AG04450 (cell line): ENCODE data around the gene TRIO. TPM values are rescaled to one million over a fixed set of nuclear protein-coding genes. Genes with fewer than 3 reads are reported as not detected.

Experiments used
- CTCF ChIA-PET: fragments of 300-600, 350-600 bp; formaldehyde crosslinking; extraction: SDS; loops from one replicate; lab custom pipeline; 2022; ENCODE audit warnings: antibody characterized with exemption, inconsistent platforms; lab: Charles Lee
- POLR2A ChIA-PET: fragments of 350-600 bp; formaldehyde crosslinking; extraction: SDS; loops from one replicate; lab custom pipeline; 2021; ENCODE audit warnings: antibody characterized with exemption, inconsistent platforms; lab: Yijun Ruan, JAX
- DNase-seq: peaks from one replicate; pipeline ENCODE4 v3.0.0-alpha.2; 2011; ENCODE audit warnings: low read depth, low spot score
- H3K27ac ChIP-seq: one replicate; pipeline ENCODE4 v1.5.1; 2012; ENCODE audit warnings: low read depth, low read length, control low read depth
- H3K27me3 ChIP-seq: one replicate; pipeline ENCODE4 v1.6.0; 2012; ENCODE audit warnings: low read length; ENCODE audit not compliant: control insufficient read depth, insufficient read depth
- H3K4me3 ChIP-seq: 2 replicates; pipeline ENCODE4 v1.5.1; 2011; ENCODE audit warnings: mild to moderate bottlenecking, low read depth, low read length, control low read depth
- H3K9me3 ChIP-seq: 2 replicates; pipeline ENCODE4 v1.5.1; 2012; ENCODE audit warnings: low read length; ENCODE audit not compliant: control insufficient read depth, insufficient read depth
- polyA plus RNA-seq: library from polyadenylated mRNA; depleted of rRNA; stranded (reverse); fragments of >200 nt; gene quantifications from 2 replicates; pipeline ENCODE4 v1.2.3, GENCODE V29; 2011
- TF ChIP-seq, protein P1 (sequence below): IDR thresholded peaks from 2 replicates; pipeline ENCODE4 v1.5.1; 2011; ENCODE audit warnings: low read depth, low read length, control low read depth, inconsistent platforms

The TRIO gene
- polyA plus RNA-seq, 1 experiment = 268 TPM

GRCh38 chr5:14436801-14437542 lies 293.8 kb downstream of the TRIO start:
- H3K27me3 ChIP-seq = no peaks in the 10 kb centered on the region
- no peak overlapping the region for H3K27ac ChIP-seq
- H3K9me3 ChIP-seq = no peaks in the 10 kb centered on the region
- TF ChIP-seq, protein P1, sequence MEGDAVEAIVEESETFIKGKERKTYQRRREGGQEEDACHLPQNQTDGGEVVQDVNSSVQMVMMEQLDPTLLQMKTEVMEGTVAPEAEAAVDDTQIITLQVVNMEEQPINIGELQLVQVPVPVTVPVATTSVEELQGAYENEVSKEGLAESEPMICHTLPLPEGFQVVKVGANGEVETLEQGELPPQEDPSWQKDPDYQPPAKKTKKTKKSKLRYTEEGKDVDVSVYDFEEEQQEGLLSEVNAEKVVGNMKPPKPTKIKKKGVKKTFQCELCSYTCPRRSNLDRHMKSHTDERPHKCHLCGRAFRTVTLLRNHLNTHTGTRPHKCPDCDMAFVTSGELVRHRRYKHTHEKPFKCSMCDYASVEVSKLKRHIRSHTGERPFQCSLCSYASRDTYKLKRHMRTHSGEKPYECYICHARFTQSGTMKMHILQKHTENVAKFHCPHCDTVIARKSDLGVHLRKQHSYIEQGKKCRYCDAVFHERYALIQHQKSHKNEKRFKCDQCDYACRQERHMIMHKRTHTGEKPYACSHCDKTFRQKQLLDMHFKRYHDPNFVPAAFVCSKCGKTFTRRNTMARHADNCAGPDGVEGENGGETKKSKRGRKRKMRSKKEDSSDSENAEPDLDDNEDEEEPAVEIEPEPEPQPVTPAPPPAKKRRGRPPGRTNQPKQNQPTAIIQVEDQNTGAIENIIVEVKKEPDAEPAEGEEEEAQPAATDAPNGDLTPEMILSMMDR = no peak
- DNase-seq = no peak
- no peak overlapping the region for H3K4me3 ChIP-seq
- ChIA-PET POLR2A (no interaction called here), CTCF (no interaction called here)

DNA sequence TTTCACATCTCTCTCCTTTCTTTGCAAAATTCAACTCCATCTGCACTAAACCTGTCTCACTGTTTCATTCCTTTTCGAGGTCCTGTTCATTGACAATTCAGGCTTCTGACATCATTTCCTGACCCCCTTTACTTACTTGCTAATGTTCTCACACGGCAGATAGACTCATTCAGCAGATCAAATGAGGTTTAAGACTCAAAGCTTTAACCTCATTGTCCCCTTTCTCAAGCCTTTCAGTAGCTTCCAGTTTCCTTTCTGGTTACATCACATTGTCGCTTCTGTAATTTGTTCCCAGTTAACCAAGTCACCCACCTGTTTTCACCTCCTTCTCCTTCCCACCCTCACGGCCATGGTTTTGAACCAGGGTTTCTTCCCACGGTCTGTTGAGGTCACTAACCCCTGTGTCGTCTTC lies 295.1 kb downstream of the TRIO start:
- no peaks in the 10 kb centered on the region for H3K27me3 ChIP-seq
- peak overlapping the region; percentile 39 for H3K27ac ChIP-seq
- DNase-seq = no peak
- ChIA-PET CTCF (no interaction called here), POLR2A (no interaction called here)
- no peak overlapping the region for H3K4me3 ChIP-seq
- TF ChIP-seq, protein P1 = no peak
- no peaks in the 10 kb centered on the region for H3K9me3 ChIP-seq

DNA sequence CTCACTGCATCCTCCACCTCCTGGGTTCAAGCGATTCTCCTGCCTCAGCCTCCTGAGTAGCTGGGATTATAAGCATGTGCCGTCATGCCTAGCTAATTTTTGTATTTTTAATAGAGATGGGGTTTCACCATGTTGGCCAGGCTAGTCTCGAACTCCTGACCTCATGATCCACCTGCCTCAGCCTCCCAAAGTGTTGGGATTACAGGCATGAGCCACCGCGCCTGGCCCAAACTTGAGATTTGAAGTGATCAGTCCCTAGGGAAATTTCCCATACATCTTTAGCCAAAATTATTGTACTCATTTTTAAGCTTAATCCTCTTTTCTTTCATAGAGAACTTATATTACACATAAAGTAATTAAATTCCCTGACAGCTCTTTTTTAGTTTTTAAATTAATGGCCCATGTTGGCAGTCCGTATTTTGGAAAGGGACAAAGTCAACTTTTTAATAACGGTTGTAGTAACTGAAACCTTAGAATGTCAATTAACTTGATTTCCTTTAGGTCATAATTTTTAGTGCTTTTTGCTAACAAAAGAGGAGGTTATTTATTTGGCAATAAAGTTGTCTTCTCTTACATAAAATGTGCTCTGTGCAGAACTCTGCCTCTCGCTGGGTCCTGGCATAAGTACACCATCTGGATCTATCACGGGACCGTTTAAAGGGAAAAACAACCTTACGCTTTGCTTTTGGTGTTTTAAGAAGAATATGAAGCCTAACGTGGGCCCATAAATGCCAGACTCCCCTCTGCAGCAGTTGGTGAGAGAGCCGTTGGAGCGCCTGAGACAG lies 296.1 kb downstream of the TRIO start:
- Histone ChIP-seq H3K27me3 (no peaks in the 10 kb centered on the region), H3K9me3 (no peaks in the 10 kb centered on the region), H3K27ac (peak overlapping the region; percentile 84), H3K4me3 (no peak overlapping the region)
- TF ChIP-seq, protein P1 = no peak
- ChIA-PET POLR2A (no interaction called here), CTCF (no interaction called here)
- no peak for DNase-seq

- CTCF ChIA-PET = interaction anchor here (0.5 kb wide), 1 partner anchor 19 kb away, joined by 4 read pairs; no protein-coding TSS in a partner anchor
- H3K27ac ChIP-seq = peak overlapping the region; percentile 95
- H3K27me3 ChIP-seq = no peaks in the 10 kb centered on the region
- TF ChIP-seq, protein P1 = no peak
- DNase-seq = no peak
- H3K4me3 ChIP-seq = peak overlapping the region; percentile 38
- H3K9me3 ChIP-seq = no peaks in the 10 kb centered on the region
- POLR2A ChIA-PET = interaction anchor here (1.0 to 1.3 kb wide), 2 partner anchors 10 to 25 kb away, joined by 4 to 7 read pairs; no protein-coding TSS in a partner anchor
Measured at GRCh38 chr5:14440223-14440581, 297.1 kb downstream of the TRIO start.
